Measurements from ENCODE around the gene TRMT6. TPM values are rescaled to one million over a fixed set of nuclear protein-coding genes. Genes with fewer than 3 reads are reported as not detected.

Gene TRMT6
- total RNA-seq, 2 experiments from 2014 or later = 24.9 to 27.1 TPM

- Mint-ChIP-seq H3K27ac (no peak overlapping the region), H3K9me3 (no peaks in the 10 kb centered on the region), H3K4me3 (no peak overlapping the region), H3K27me3 (no peaks in the 10 kb centered on the region), H3K4me1 (ENCODE audit: low read depth) (no peaks in the 10 kb centered on the region), H3K36me3 (no peaks in the 10 kb centered on the region)
- ChIA-PET CTCF (no interaction called here), POLR2A (no interaction called here)
- intact Hi-C loops (cut with micrococcal nuclease) = no loop called here
- DNase-seq = no peak
Observed at GRCh38 chr20:5888041-5888440, 62.3 kb downstream of the TRMT6 start.

GRCh38 chr20:5887386-5887785 is 62.9 kb downstream of the TRMT6 start:
- H3K4me3 Mint-ChIP-seq = no peak overlapping the region

More at GRCh38 chr20:5887386-5887785, 62.9 kb downstream of the TRMT6 start:
- POLR2A ChIA-PET = no interaction called here
- H3K27ac Mint-ChIP-seq = no peak overlapping the region
- H3K9me3 Mint-ChIP-seq = no peaks in the 10 kb centered on the region
- no peaks in the 10 kb centered on the region for H3K27me3 Mint-ChIP-seq
- intact Hi-C loops (cut with micrococcal nuclease) = no loop called here
- DNase-seq = no peak
- CTCF ChIA-PET = no interaction called here
- no peaks in the 10 kb centered on the region for H3K36me3 Mint-ChIP-seq
- no peaks in the 10 kb centered on the region for H3K4me1 Mint-ChIP-seq (ENCODE audit: low read depth)

Other genes starting within 250 kb of the TRMT6 start
- 1 to 10 TPM; 9.0 to 9.8 TPM for gene SHLD1, start 200.1 kb downstream of the TRMT6 start, total RNA-seq
- under 1 TPM in 1 of 2 experiments, not detected in 1; 0.21 TPM for gene CHGB, start 39.0 kb downstream of the TRMT6 start, total RNA-seq
- 10 to 100 TPM; 46.8 to 50.7 TPM for gene MCM8, start 119 bp upstream of the TRMT6 start, total RNA-seq
- gene CRLS1, start 55.6 kb upstream of the TRMT6 start, total RNA-seq = 10 to 100 TPM; 36.5 to 38.4 TPM
- not detected for gene LRRN4, start 103.5 kb upstream of the TRMT6 start, total RNA-seq
- gene FERMT1, start 172.5 kb upstream of the TRMT6 start, total RNA-seq = under 1 TPM; 0.05 to 0.33 TPM